ENCODE data around the gene C1orf232.

C1orf232 gene

DNA sequence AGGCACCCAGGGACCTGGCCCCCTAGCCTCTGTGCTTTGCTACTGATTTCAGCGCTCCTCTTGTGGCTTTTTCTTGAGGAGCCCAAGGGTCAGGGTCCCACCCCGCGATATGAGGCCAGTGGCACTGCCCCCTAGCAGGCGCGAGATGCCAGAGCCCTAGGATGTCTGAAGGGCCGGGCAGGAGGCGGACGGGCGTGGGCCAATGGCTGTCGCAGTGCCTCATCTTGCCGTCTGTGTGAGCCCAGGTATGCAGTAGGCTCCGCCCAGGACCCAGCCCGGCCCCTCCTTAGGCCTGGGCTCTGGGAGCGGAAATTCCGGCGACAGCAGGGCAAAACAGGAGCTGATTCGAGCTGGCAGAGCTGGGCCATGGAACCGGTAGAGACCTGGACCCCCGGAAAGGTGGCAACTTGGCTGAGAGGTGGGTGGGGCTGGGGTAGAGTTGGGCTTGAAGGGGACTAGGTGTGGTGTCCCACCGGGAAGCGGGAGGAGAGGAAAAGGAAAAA, 8.5 kb upstream of the C1orf232 start, which contains the start of gene CNKSR1:
Gene CNKSR1 (plus strand): TSS at position 310 of the 503 bp plus-strand sequence. CDS start 57 bp downstream, at position 367.
- DNase-seq: peak; percentile 19

DNA sequence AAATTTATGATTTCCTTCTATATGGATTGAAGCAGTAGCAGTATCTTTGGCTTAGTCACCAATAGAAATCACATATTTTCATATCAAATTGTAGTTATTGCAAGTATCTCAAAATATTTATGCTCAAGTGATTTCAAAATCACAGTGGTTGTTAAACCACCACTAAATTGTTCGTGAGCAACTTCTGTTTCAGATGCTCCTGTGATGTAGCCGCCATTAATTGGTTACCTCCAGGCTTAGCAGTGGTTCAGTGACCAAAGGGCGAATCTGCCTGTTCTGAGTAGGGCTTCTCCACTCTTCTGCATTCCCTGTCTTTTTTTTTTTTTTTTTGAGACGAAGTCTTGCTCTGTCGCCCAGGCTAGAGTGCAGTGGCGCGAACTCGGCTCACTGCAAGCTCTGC, 6.6 kb upstream of the C1orf232 start:
- DNase-seq: no peak

DNA sequence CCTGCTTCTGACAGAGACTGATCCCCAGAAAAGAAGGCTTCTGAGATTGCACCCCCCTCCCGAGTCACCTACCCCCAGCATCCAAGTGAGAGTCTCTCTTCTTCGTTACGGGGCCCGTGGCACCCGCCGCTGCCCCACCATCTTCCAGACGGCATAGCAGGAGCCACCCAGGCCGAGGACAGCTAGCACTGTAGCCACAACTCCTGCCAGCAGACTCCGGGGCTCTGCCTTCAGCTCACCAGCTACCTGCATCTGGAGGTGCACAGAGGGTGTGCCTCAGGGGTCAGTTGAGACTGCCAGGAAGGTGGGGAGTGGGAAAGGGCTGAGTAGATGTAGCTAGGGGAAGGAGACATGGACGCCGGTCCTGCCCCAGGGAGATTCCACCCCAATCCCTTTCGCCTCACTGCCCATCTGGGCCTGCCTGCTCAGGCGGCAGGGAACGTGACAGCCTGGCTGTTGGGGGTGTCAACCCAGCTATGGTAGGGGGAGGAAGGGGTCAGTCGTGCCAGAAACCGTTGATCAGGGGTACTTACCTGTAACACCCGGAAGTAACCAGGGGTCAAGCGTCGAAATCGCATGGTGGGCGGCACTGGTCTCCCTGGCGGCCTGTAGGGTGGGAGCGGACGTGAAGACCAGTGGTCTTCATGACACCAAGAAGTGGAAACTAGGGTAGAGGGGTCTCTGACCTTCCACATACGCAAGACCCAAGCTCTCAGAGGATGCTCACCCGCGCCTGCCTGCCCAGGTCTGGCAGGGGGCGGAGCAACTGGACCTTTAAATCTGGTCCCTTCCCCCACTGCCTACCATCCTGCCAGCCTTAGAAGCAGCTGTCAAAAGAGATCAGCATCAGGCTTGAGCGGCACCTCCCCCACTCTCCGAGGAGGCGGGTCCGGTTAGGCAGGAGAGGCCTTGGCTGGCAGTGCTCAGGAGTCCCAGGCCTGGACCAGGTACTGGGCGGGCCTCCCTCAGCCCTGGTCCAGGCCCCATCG, 2.6 kb upstream of the C1orf232 start, which contains the start of gene ZNF593OS:
Gene ZNF593OS (minus strand): TSS at position 749 of the 989 bp plus-strand sequence. CDS start 171 bp downstream, at position 578.
- DNase-seq: no peak

DNA sequence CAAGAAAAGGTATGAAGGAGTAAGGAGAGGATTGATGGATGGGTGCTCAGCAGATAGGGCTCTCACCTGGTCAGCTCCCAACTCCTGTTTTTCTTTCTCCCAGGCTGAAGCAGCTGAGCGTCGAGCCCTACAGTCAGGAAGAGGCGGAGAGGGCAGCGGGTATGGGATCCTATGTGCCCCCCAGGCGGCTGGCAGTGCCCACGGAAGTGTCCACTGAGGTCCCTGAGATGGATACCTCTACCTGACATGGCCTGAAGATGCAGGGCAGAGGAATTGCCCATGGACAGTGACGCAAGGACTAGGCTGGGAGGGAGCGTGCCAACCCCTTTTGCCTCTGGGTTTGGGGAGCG, 1.7 kb upstream of the C1orf232 start:
- no peak for DNase-seq

DNA sequence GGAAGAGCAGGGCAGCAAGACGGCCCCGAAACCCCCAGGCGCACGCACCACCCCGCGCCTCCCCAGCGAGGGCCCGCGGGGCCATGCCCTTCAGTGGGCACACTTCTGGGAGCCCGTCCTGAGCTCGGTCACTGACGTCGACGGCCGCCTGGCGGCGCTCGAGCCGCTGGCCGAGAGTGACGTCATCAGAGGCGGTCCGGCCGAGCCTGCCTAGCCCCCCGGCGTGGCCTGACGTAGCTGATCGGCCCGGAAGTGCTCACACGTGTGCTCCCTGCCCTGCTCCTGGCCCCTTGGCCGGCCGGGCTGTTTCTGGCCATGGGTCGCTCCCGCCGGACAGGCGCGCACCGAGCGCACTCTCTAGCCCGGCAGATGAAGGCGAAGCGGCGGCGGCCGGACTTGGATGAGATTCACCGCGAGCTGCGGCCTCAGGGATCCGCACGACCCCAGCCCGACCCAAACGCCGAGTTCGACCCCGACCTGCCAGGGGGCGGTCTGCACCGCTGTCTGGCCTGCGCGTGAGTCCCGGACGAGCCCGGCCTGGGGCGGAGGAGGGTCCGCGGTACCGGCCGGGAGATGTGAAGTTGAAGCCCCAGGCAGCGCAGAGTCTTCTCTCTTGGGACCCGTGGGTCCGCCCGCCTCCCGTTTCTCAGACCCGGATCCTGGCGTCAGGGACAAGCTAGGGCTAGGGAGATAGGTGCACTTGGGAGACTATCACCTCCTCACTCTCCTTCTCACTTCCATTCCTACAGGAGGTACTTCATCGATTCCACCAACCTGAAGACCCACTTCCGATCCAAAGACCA, 1.1 kb upstream of the C1orf232 start, which contains the start of gene ZNF593:
Gene ZNF593 (plus strand): TSS at position 240 of the 803 bp plus-strand sequence. CDS start 76 bp downstream, at position 316.
- peak; percentile 39 for DNase-seq

DNA sequence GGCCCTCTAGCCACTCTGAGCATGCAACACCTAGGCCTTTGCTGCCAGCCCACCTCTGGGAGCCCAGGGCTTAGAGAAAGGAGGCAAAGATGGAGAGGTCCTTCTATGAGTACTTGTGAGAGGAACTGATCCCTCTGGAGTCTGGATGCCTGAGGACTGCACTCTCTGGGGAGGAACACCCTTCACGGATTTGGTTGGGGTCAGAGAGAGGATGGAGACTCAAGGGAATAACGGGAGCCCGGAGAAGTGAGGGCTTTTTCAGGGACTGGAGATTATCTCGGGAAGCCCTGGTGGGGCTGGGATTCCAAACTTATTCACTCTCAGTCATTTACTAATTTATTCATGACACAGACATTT, 413 bp upstream of the C1orf232 start:
- DNase-seq: no peak

DNA sequence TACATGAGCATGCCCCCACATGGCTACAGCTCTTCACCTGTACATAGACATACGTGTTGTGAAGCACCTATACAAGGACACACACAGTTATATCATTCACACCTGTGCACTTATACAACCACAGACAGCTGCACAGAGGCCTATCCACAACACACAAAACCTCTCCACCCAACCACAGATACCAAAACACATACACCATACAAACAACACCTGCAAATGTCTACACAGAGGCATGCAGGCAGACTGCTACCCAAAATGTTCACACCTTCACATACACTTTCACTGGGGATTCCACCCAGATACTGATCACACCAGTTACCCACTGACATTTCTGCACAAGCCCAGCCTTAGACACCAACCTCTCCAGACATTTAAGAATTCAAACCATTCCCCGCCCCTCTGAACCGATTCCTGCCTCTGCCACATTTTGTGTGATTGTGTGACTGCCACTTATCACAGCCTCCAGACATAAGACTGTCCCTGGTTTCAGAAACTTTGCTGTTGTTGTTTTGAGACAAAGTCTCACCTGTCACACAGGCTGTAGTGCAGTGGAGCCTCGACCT, 2.0 kb downstream of the C1orf232 start:
- DNase-seq: no peak

DNA sequence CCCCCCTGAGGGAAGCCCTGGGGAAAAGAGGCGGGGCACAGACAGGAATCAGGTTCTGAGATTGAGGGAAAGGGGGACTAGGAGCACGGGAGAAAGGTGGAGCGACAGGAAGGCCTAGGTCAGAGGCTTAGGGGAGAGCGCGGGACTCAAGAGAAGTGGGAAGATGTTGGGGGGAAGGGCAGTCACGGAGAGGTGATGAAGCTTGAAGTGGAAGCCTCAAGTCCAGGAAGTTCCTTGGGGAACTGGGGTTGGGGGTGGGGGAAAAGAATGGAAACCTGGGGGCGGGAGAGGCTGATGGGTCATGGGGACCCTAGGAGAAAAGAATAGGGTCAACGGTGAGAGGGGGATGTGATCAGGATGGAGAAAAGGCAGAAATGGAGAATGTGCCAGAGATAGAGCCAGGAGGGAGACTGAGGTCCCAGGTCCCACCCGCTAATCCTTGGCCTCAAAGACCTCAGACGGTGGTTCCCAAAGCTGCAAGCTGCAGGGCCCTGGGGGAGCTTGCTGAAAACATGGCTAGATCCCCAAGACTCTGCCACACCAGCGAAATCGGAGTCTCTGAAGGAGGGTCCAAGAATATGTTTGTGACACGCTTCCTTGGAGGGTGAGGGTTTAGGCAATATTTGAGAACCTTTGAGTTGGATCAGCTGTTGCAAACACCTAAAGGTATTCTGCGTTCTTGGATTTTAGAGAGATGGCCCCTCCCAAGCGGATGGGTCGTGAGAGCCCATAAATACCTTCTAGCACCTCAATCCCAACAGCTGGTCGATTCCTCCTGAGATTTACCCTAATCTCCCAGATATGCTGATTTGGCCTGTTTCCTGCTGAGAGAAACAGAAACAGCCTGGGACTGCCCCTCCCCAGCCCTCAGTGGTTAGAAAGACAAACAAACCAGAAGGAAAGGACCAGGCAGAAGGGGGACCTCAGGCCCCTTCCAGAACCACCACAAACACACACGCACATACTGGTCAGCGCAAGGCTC, 3.6 kb downstream of the C1orf232 start:
- no peak for DNase-seq

DNA sequence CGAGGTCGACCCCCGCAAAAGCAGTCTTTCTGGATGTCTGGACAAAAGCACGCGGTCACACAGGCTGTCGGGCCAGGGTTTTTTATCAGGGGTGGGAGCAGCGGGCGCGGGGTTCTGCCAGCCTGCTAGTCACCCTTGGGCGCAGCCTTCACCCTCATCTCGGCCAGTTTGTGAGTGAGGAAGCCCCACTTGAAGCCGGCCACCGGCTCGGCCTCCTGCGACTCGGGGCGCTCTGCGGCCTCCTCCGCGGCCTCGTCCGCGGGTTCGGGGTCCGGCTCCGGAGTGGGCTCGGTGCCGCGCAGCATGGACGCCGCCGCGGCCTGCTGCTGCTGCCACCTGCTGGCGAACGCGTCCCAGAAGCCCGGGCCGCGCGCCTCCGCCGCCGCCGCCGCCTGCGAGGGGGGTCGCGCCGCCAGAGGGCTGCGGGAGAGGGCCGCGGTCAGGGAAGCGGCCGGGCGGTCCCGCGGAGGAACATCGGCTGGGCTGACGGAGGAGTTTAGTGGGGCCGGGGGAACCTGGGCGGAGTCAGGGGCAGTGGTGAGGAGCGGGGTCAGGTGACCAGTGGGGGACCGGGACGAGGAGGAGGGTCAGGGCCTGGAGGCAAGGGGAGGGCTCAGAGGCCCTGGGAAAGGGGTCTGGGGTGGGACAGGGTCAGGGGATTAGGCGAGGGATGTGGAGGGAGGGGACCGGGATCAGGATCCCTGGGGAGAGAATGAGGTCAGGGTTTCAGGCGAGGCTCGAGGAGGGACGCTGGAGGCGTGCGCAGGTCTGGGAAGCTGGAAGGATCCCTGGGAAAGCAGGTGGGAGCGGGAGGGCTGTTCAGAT, 4.5 kb downstream of the C1orf232 start:
- DNase-seq: no peak

DNA sequence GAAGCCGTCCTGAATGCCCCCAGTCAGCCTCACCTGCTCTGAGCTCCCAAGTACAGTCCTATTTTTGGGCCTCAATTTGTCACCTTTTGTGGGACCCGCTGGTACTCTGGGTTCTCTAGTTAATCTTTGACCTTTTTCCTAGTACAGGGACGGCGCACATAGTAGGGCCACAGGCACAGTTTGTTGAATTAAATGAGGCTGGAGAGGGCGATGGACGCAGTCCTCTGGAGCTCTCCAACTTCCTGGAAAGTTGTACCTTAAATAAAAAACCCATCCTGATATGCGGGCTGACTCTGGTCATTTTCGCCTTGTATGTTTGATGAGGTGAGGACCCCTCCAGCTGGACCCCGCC, 5.1 kb downstream of the C1orf232 start:
- no peak for DNase-seq

DNA sequence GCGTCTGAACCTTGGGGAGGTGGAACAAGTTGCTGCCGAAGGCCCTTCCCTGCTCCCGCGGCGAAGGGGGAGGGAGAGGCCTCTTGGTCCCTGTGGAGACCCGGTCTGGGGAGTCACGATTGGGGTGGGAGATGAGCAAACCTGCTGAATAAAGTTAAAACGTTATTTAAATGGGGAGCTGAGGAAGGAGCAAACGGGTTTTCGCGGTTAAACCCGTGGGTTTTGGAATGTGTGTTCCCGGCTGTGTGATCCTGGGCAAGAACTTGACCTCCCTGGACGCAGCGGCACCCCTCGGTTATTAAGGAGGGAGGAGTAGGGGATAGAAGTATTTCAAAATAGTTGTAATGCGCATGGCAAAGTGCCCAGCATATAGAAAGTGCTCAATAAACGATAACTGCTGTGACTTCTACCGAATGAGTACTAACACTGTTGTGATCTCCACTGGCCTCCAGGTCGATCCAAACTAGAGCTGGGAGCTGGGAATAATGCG, 6.5 kb downstream of the C1orf232 start:
- DNase-seq: no peak

DNA sequence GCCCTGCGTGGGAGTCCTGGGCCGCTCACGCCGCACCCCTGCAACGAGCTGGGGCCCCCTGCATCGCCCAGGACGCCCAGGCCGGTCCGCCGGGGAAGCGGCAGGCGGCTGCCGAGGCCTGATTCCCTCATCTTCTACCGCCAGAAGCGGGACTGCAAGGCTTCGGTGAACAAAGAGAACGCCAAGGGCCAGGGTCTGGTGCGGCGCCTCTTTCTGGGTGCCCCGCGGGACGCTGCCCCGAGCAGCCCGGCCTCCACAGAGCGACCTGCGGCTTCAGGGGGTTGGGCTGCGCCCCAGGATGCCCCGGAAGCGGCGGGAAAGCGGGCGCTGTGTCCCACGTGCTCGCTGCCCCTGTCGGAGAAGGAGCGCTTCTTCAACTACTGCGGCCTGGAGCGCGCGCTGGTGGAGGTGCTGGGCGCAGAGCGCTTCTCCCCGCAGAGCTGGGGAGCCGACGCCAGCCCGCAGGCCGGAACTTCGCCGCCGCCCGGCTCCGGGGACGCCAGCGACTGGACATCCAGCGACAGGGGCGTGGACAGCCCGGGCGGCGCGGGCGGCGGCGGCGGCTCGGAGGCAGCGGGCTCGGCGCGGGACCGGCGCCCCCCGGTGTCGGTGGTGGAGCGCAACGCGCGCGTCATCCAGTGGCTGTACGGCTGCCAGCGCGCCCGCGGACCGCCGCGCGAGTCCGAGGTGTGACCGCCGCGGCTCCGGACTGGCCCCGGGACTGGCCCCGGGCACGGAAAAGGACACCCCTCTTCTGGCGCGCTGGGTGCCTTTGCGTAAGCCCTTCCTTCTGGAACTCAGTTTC, 7.1 kb downstream of the C1orf232 start:
- DNase-seq: no peak

DNA sequence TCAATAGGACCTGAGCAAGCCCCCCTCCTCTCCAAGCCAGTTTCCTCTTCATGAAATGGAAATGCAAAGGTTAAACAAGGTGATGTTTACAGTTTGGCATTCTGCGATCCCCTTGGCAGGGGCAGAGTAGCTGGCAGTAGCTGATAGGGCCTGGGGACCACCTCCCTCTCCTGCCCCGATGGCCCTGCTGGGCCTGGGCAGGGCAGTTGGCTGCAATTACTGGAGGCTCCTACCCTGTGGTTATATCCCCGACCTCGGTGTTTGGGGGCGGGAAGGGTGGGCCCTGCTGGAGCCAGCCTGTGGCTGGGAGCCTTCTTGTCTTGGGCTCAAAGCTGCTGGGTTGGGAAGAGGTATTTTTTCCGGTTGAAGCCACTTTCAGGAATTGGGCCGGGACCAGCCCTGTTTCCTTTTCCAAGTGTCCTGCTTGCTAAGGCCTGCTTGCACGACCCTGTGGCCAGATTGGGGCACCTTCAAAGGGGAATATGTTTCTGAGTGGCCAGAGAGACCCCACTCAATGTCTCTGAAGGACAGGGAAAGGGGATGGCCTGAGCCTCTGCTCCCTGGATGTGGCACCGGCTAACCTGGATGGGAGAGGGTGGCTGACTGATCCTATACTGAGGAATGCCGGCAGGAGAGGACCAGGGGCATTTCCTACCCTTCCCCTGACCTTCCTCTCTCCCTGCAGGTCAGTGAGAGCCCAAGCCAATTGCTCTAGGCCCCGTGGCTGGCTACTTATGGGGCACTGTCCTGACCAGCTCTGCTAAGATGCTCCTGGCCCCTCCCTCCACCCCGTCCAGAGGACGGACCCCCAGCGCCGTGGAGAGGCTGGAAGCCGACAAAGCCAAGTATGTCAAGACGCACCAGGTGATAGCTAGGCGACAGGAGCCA, 8.0 kb downstream of the C1orf232 start:
- DNase-seq: no peak

DNA sequence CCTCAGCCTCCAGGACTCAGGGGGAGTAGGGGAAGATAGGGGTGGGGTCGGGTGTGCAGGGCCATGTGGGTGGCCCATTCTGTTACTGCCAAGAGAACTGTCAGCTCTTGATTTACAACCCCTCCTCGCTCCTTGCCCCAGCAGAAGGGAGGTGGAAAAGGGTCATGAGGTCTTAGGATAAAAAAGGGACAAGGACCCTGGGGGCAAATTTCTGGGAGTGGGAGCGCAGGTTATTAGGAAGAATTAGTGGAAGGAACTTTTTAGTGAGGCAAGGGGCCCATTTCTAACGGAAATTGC, 9.1 kb downstream of the C1orf232 start:
- no peak for DNase-seq

DNA sequence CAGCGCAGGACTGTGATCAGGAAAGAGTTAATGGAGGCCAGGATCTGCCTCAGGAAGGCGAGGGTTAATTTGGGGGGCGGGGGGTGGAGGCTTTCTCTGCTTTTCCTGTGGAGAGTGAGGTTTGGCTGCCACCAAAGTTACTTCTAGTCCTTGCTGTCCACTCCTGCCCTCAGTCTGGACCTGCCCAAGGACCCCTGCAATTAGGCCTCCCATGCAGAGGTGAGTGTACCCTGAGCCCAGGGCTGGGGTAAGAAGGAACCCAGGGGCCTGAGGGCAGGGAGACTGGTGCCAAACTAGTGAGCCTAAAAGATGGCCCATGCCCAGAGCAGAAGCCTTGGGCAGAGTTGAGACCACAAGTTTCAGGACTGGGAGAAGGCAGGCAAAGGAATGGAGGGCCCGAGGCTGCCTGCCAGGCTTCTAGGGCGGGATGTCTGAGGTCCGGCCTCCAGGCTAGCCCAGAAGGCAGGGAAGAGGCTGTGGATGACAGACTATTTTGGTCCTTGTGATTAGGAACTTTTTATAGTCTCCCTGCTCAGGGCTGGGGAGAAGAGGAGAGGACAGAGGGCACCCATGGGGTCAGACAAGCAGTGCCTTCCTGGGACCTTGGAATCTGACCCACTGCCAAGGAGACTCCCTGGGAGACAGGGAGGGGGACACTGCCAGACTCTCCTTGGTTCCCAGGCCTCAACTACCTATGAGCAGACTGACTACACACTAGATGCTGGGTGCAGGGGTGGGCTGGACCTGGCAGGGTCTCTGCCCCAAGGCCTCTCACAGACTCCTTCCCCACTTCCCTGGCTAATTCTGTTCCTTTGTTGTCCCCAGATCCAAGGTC, 9.6 kb downstream of the C1orf232 start, which contains the start of gene FAM110D:
Gene FAM110D (plus strand): TSS at position 172 of the 835 bp plus-strand sequence. CDS start 2,213 bp downstream, outside the sequence.
- DNase-seq: no peak

DNA sequence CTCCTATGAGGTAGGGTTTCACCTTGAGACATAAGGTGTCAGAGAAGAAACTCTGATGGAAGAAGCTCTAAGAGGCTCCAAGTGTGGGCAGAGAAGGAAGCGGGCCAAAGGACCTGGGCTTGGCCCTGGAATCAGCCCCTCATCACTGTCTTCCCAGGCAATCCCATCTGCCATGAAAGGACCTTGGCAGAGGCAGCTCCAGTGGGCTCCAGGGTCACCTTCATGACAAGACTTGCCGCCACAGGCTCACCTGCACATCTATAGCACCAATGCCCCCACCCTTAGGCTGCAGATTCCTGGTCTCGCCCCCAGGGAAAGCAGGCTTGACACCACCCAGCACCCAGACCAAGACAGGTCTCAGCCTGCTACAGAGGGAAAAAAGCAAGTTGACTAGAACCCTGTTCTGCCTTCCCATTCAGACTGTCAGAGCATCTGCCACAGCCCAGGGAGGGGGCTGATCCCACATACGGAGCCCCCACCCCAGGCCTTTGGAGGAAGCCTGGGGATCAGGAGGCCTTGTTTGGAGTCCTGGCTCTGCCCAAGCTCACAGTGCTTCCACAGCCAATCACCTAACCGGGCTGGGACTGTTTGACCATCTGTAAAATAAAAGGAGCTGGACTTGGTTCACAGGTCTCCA, 10.4 kb downstream of the C1orf232 start:
- no peak for DNase-seq

DNA sequence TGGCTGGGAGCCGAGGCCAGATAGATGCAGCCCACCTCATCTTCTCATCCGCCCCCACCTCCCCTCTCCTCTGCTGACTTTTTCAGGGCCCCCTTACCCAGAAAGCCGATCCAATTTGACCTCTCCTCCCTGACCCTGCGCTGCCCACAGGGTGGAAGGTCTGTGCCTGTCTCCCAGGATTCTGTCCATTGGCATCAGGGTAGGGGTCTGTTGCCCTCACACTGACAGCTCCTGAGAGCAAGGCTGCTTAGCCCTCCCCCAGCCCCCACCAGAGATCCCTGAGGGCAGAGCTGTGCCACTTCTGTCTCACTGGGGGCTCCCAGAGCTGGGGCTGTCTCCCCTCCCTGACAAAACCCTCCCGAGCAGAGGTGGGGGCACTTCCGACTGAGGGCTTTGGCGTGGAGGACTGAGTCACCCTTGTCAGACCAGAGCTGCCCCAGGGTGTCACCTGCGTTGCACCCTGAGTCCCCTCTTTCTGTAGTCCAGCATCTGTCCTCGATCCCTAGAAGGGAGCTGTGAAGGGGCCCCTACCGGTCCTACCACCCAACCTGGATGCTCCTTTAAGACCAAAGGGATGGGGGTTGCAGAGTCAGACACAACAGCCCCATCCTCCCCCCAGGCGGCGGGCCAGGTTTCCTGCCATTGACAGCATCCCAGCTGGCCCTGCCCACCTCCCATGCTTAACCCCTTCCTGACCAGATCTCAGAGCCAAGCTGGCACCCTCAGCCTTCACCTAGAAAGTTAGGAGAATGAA, 12.3 kb downstream of the C1orf232 start:
- DNase-seq: no peak

All from NCI-H1436 treated with DMSO at 0.1 percent for 48 hours (cell line).